Activated naive CD8-positive, alpha-beta T cell treated with anti-CD3 and anti-CD28 coated beads for 36 hours (primary cell): ENCODE results near the gene LPP. TPM values are rescaled to one million over a fixed set of nuclear protein-coding genes. Genes with fewer than 3 reads are reported as not detected.

Experiments
- DNase-seq: peaks from one replicate; pipeline ENCODE4 v3.0.0; 2021
- H3K27ac Mint-ChIP-seq: one replicate; pipeline ENCODE4 v1.8.0; 2022; ENCODE audit warnings: mild to moderate bottlenecking, moderate library complexity, mixed read lengths
- H3K27me3 Mint-ChIP-seq: one replicate; pipeline ENCODE4 v1.8.0; 2022; ENCODE audit warnings: mild to moderate bottlenecking, mixed read lengths
- H3K36me3 Mint-ChIP-seq: one replicate; pipeline ENCODE4 v1.8.0; 2021; ENCODE audit warnings: mild to moderate bottlenecking, mixed read lengths
- H3K4me1 Mint-ChIP-seq: one replicate; pipeline ENCODE4 v1.8.0; 2021; ENCODE audit warnings: mixed read lengths
- H3K4me3 Mint-ChIP-seq: one replicate; pipeline ENCODE4 v1.8.0; 2022; ENCODE audit warnings: mild to moderate bottlenecking, moderate library complexity, mixed read lengths
- H3K9me3 Mint-ChIP-seq: one replicate; pipeline ENCODE4 v1.8.0; 2022; ENCODE audit warnings: mixed read lengths
- total RNA-seq, 2 experiments: library from RNA; stranded (reverse); gene quantifications; one replicate each; pipeline ENCODE4 v1.2.3, GENCODE V29; 2021

Gene LPP
- total RNA-seq, 2 experiments from 2014 or later: 15.0 to 15.3 TPM

- H3K9me3 Mint-ChIP-seq: peaks cover 29% of the 10 kb centered on the region
- H3K4me1 Mint-ChIP-seq: peaks cover 12% of the 10 kb centered on the region
- DNase-seq: no peak
- H3K27me3 Mint-ChIP-seq: no peaks in the 10 kb centered on the region
- H3K36me3 Mint-ChIP-seq: peaks cover 28% of the 10 kb centered on the region
- no peak overlapping the region for H3K4me3 Mint-ChIP-seq
- no peak overlapping the region for H3K27ac Mint-ChIP-seq
Observed at GRCh38 chr3:188503647-188504046, 349.7 kb downstream of the LPP start.

DNA sequence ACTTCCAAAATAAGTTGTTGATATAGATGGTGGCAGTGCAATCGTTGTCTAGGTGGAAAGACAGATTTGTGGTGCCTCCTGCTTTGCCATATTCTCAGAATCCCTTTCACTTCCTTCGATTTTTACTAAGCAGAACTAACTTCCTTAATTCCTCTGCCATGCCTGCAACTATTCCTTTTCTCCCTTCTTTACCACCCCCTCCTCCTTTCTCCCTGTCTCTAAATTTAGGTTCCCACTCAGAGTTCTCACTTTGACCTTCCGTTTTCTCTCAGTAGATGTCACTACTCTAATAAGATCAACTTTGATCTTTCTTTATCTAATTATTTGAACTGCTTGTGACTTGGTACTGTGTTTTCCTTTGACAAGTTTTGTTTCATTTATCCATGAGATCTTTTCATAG lies 351.2 kb downstream of the LPP start:
- H3K27ac Mint-ChIP-seq: no peak overlapping the region
- H3K36me3 Mint-ChIP-seq: peaks cover 29% of the 10 kb centered on the region
- H3K4me3 Mint-ChIP-seq: no peak overlapping the region
- no peak for DNase-seq
- H3K4me1 Mint-ChIP-seq: peaks cover 12% of the 10 kb centered on the region
- H3K27me3 Mint-ChIP-seq: no peaks in the 10 kb centered on the region
- H3K9me3 Mint-ChIP-seq: peaks cover 27% of the 10 kb centered on the region

DNA sequence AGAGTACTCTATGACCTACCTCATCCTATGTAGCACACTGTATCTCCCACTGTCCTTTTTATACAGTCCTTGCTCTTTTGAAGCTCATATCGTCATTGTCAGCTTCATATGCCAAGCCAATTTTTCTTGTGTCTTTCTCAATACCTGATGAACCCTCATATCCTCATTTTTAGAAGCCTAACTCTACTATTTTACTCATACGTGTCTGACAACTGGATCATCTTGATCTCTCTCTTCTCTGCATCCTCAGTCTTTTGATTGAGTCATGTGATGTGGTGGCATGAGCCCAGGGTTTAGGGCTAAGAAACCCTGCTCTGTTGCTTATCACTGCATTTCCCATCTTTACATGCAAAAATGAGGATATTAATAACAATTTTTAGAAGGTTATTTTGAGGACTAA lies 352.0 kb downstream of the LPP start:
- H3K36me3 Mint-ChIP-seq: peaks cover 35% of the 10 kb centered on the region
- DNase-seq: no peak
- no peak overlapping the region for H3K27ac Mint-ChIP-seq
- H3K4me3 Mint-ChIP-seq: no peak overlapping the region
- peaks cover 24% of the 10 kb centered on the region for H3K9me3 Mint-ChIP-seq
- no peaks in the 10 kb centered on the region for H3K27me3 Mint-ChIP-seq
- peaks cover 12% of the 10 kb centered on the region for H3K4me1 Mint-ChIP-seq

- Mint-ChIP-seq H3K27ac (no peak overlapping the region), H3K27me3 (no peaks in the 10 kb centered on the region), H3K36me3 (peaks cover 35% of the 10 kb centered on the region), H3K4me1 (peaks cover 12% of the 10 kb centered on the region), H3K4me3 (no peak overlapping the region), H3K9me3 (peaks cover 22% of the 10 kb centered on the region)
- DNase-seq: no peak
Observed at GRCh38 chr3:188506446-188506845, 352.5 kb downstream of the LPP start.

GRCh38 chr3:188507244-188507720 lies 353.3 kb downstream of the LPP start:
- Mint-ChIP-seq H3K4me3 (no peak overlapping the region), H3K36me3 (peaks cover 32% of the 10 kb centered on the region), H3K27ac (no peak overlapping the region), H3K9me3 (peaks cover 19% of the 10 kb centered on the region), H3K4me1 (peaks cover 12% of the 10 kb centered on the region), H3K27me3 (no peaks in the 10 kb centered on the region)
- DNase-seq: no peak

GRCh38 chr3:188508454-188508853 lies 354.5 kb downstream of the LPP start:
- Mint-ChIP-seq H3K4me1 (peaks cover 12% of the 10 kb centered on the region), H3K27ac (no peak overlapping the region), H3K9me3 (peaks cover 17% of the 10 kb centered on the region), H3K36me3 (peaks cover 30% of the 10 kb centered on the region), H3K27me3 (no peaks in the 10 kb centered on the region), H3K4me3 (no peak overlapping the region)
- DNase-seq: no peak

- Mint-ChIP-seq H3K36me3 (peaks cover 21% of the 10 kb centered on the region), H3K27ac (no peak overlapping the region), H3K9me3 (peaks cover 8% of the 10 kb centered on the region), H3K4me3 (no peak overlapping the region), H3K4me1 (peaks cover 12% of the 10 kb centered on the region), H3K27me3 (no peaks in the 10 kb centered on the region)
- no peak for DNase-seq
Observed at GRCh38 chr3:188509316-188509715, 355.4 kb downstream of the LPP start.

DNA sequence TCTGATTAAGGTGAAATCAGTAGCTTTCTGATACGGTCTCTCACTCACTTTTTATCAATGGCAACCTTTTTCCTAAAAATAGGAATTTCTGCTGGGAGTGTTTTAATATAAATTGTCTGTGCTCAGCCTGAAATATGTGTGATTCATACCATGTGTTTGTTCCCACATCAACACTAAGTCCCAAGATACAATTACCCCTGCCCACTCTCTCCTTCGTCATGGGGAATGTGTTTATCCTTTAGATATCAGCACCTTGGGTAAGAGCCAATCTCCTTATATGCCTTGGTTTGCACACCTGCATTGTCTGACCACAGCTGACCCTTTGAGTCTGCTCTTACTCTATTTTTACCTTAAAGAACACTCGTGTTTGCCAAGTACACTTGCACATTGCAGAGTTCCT lies 356.4 kb downstream of the LPP start:
- Mint-ChIP-seq H3K9me3 (peaks cover 3% of the 10 kb centered on the region), H3K36me3 (peaks cover 12% of the 10 kb centered on the region), H3K4me1 (peaks cover 12% of the 10 kb centered on the region), H3K27ac (no peak overlapping the region), H3K4me3 (no peak overlapping the region), H3K27me3 (no peaks in the 10 kb centered on the region)
- no peak for DNase-seq

DNA sequence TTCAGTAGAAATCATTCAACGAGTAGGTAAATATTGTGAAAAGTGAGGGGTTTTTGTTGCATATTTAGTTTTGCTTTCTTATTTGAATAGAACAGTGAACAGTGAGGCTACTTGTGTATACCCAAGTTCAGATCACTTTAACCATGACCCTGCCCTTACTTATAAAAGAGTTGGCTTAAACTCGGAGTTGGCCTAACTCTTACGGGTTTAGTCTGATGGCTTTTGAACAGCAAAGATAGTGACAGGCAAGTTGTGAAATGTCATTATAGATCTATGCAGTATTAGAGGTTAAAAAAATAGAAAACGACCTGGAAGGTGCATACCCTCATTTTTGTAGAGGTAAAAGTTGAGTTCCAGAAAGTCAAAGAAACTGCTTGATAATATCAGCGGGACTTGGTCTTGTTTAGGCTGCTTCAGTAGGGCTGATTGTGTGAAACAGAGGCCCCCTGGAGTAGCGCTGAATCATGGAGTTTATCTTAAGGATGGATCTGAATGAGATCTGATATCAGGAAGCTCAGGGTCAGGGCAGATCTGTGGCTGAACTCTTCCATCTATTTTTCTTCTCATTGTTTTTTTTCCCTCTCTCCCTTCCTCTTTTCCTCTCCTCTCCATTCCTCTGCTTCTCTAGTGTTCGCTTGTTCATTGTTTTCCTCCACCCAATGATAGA lies 359.8 kb downstream of the LPP start:
- DNase-seq: no peak
- peaks cover 7% of the 10 kb centered on the region for H3K36me3 Mint-ChIP-seq
- peaks cover 3% of the 10 kb centered on the region for H3K4me1 Mint-ChIP-seq
- no peak overlapping the region for H3K4me3 Mint-ChIP-seq
- H3K27me3 Mint-ChIP-seq: no peaks in the 10 kb centered on the region
- H3K27ac Mint-ChIP-seq: peak overlapping the region; percentile 50
- H3K9me3 Mint-ChIP-seq: no peaks in the 10 kb centered on the region

DNA sequence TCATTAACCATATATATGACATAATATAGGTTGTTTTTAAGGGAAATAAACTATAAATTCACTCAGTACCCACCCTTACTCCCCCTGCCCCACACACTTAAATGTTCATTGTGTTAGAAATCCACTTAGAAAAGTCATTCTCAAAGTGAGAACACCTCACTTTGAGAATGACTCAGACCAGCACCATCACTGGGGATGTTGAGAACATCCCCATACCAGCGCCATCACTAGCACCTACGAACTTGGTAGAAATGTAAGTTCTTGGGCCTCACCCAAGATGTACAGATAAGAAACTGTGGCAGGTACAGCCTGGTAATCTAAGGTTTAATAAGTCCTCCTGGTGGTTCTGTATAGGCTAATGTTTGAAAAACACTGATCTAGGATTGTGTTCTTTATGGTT lies 362.6 kb downstream of the LPP start:
- H3K9me3 Mint-ChIP-seq: no peaks in the 10 kb centered on the region

DNA sequence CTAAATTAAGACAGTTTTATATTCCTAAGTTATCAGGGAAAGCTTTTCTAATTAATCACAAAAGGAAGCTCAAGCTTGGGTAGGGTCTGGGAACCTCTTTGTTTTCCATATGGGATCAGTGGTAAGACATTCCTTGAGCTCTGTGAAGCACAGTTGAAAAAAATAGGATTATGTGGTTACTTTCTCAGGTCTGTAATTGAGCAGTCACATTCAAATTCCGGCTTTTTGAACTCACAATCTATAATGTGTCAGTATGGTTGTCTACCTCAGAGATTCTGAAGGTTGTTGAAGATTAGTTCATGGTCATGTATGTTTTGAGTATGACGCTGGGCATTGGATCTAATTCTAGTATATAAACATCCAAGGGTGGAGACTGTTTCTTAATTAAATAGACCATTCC lies 364.5 kb downstream of the LPP start:
- H3K27ac Mint-ChIP-seq: no peak overlapping the region
- no peaks in the 10 kb centered on the region for H3K36me3 Mint-ChIP-seq
- H3K4me1 Mint-ChIP-seq: peaks cover 3% of the 10 kb centered on the region
- H3K27me3 Mint-ChIP-seq: no peaks in the 10 kb centered on the region
- DNase-seq: no peak
- no peak overlapping the region for H3K4me3 Mint-ChIP-seq
- no peaks in the 10 kb centered on the region for H3K9me3 Mint-ChIP-seq

More for the DNA sequence above, 362.6 kb downstream of the LPP start:
- Mint-ChIP-seq H3K27me3 (no peaks in the 10 kb centered on the region), H3K4me1 (peaks cover 3% of the 10 kb centered on the region), H3K36me3 (no peaks in the 10 kb centered on the region), H3K27ac (no peak overlapping the region), H3K4me3 (no peak overlapping the region)
- DNase-seq: no peak

GRCh38 chr3:188518835-188519452 lies 365.0 kb downstream of the LPP start:
- H3K4me3 Mint-ChIP-seq: no peak overlapping the region

DNA sequence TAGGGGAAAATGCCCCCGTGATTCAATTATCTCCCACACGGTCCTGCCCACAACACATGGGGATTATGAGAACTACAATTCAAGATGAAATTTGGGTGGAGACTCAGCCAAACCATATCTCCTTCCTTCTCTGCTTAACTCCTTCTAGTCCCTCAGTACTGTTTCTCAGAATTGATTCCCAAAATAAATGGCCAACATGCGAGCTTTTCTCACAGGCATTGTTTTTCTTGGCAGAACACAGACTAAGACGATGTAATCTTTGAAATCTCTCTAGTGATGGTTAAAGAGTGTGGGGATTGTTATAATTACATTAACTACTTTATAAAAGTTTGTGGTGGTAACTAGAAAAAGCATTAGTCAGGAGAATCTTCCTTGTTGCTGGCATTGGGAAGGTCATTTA lies 366.5 kb downstream of the LPP start:
- H3K27me3 Mint-ChIP-seq: no peaks in the 10 kb centered on the region
- no peak overlapping the region for H3K27ac Mint-ChIP-seq
- DNase-seq: no peak
- H3K4me1 Mint-ChIP-seq: peaks cover 3% of the 10 kb centered on the region
- H3K9me3 Mint-ChIP-seq: no peaks in the 10 kb centered on the region
- H3K4me3 Mint-ChIP-seq: no peak overlapping the region
- H3K36me3 Mint-ChIP-seq: peaks cover 7% of the 10 kb centered on the region

More at GRCh38 chr3:188518835-188519452, 365.0 kb downstream of the LPP start:
- Mint-ChIP-seq H3K4me1 (peaks cover 3% of the 10 kb centered on the region), H3K36me3 (no peaks in the 10 kb centered on the region), H3K27ac (no peak overlapping the region), H3K9me3 (no peaks in the 10 kb centered on the region), H3K27me3 (no peaks in the 10 kb centered on the region)
- DNase-seq: no peak

DNA sequence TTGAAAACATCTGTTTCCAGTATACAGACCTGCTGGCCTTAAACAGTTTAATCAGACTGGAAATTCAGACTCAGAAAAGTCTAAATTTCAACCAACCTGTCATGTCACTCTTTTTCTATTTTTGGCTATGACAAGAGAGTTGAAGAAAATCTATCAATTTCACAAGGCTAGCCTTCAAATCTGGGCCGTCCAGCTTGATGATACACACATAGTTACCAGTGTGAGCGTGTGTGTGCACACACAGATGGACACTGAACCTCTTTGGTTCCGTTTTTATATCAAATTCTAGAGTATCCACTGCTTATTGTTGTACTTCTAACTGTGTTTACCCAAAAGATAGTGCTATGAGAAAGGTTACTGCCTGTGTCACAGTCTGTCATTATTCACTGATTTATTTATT lies 368.2 kb downstream of the LPP start:
- no peak overlapping the region for H3K4me3 Mint-ChIP-seq
- no peak for DNase-seq
- H3K36me3 Mint-ChIP-seq: peaks cover 16% of the 10 kb centered on the region
- H3K27me3 Mint-ChIP-seq: no peaks in the 10 kb centered on the region
- no peak overlapping the region for H3K27ac Mint-ChIP-seq
- no peaks in the 10 kb centered on the region for H3K9me3 Mint-ChIP-seq
- no peaks in the 10 kb centered on the region for H3K4me1 Mint-ChIP-seq

DNA sequence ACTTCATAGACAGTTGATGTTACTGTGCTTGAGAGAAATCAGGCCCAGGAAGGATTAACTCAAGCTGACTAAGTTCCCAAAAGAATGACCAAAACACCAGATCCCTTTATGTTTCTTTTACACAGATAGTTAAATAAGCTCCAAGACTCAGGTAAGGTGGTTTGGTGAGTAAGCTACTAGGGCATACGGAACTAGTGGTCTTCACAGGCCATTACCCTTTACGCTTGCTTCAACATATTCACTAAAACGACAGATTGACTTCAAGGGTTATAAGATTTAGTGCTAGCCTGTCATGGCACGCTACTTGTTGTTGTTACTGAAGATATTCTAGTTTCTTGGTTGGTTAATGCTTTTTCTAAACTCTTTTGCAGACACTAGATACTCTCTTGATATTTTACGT lies 369.3 kb downstream of the LPP start:
- Mint-ChIP-seq H3K27ac (no peak overlapping the region), H3K9me3 (no peaks in the 10 kb centered on the region), H3K27me3 (no peaks in the 10 kb centered on the region), H3K4me3 (no peak overlapping the region), H3K4me1 (no peaks in the 10 kb centered on the region), H3K36me3 (peaks cover 19% of the 10 kb centered on the region)
- no peak for DNase-seq

- Mint-ChIP-seq H3K9me3 (no peaks in the 10 kb centered on the region), H3K4me1 (no peaks in the 10 kb centered on the region), H3K27ac (no peak overlapping the region), H3K4me3 (no peak overlapping the region), H3K27me3 (no peaks in the 10 kb centered on the region), H3K36me3 (peaks cover 19% of the 10 kb centered on the region)
- DNase-seq: no peak
Observed at GRCh38 chr3:188524052-188524451, 370.1 kb downstream of the LPP start.
